H9 (cell line): ENCODE measurements around the gene MAP1B. TPM values are rescaled to one million over a fixed set of nuclear protein-coding genes. Genes with fewer than 3 reads are reported as not detected.
A peak's percentile ranks its signal among the peaks of the same experiment; 100 is the strongest.

Experiments
- DNase-seq: peaks from one replicate; pipeline ENCODE4 v3.0.0-alpha.2; 2017
- H2AFZ ChIP-seq: one replicate; pipeline ENCODE4 v1.6.1; 2013; ENCODE audit warnings: mild to moderate bottlenecking, low read length, control low read depth, moderate library complexity
- H2AK5ac ChIP-seq: 2 replicates; pipeline ENCODE4 v1.6.1; 2013; ENCODE audit warnings: low read length, control low read depth, mixed read lengths; ENCODE audit not compliant: insufficient read length
- H2BK120ac ChIP-seq: one replicate; pipeline ENCODE4 v1.6.1; 2013; ENCODE audit warnings: low read depth, mild to moderate bottlenecking, low read length, control low read depth, inconsistent platforms; ENCODE audit not compliant: poor library complexity, severe bottlenecking
- H2BK12ac ChIP-seq: 2 replicates; pipeline ENCODE4 v1.6.1; 2013; ENCODE audit warnings: low read length, control low read depth, mixed read lengths, low read depth; ENCODE audit not compliant: insufficient read length
- H2BK15ac ChIP-seq: 2 replicates; pipeline ENCODE4 v1.6.1; 2013; ENCODE audit warnings: low read depth, low read length, control low read depth
- H2BK20ac ChIP-seq: one replicate; pipeline ENCODE4 v1.6.1; 2013; ENCODE audit warnings: low read depth, mild to moderate bottlenecking, low read length, control low read depth, inconsistent platforms; ENCODE audit not compliant: poor library complexity, severe bottlenecking
- H2BK5ac ChIP-seq: 2 replicates; pipeline ENCODE4 v1.6.1; 2013; ENCODE audit warnings: low read length, control low read depth, mixed read lengths; ENCODE audit not compliant: insufficient read length
- H3K14ac ChIP-seq: 2 replicates; pipeline ENCODE4 v1.6.1; 2013; ENCODE audit warnings: low read length, control low read depth; ENCODE audit not compliant: insufficient read depth
- H3K18ac ChIP-seq: 2 replicates; pipeline ENCODE4 v1.6.1; 2013; ENCODE audit warnings: low read depth, mild to moderate bottlenecking, mixed read lengths, low read length, control low read depth; ENCODE audit not compliant: insufficient read length
- H3K23ac ChIP-seq: 2 replicates; pipeline ENCODE4 v1.6.1; 2013; ENCODE audit warnings: low read length, control low read depth, mixed read lengths, low read depth; ENCODE audit not compliant: insufficient read length
- H3K23me2 ChIP-seq: 2 replicates; pipeline ENCODE4 v1.6.1; 2013; ENCODE audit warnings: low read depth, mild to moderate bottlenecking, mixed read lengths, low read length, control low read depth; ENCODE audit not compliant: insufficient read length, poor library complexity, severe bottlenecking
- H3K27ac ChIP-seq: 2 replicates; pipeline ENCODE4 v1.5.1; 2013; ENCODE audit warnings: low read length, control low read depth, mixed read lengths, low read depth; ENCODE audit not compliant: insufficient read length
- H3K27me3 ChIP-seq: 2 replicates; pipeline ENCODE4 v1.6.1; 2013; ENCODE audit warnings: low read length, control low read depth, inconsistent platforms; ENCODE audit not compliant: insufficient read depth
- H3K4ac ChIP-seq: 2 replicates; pipeline ENCODE4 v1.6.1; 2013; ENCODE audit warnings: low read depth, mild to moderate bottlenecking, control low read depth, inconsistent platforms, low read length, moderate library complexity
- H3K4me1 ChIP-seq: 2 replicates; pipeline ENCODE4 v1.6.1; 2013; ENCODE audit warnings: low read length, control low read depth, inconsistent platforms; ENCODE audit not compliant: insufficient read depth
- H3K4me2 ChIP-seq: 2 replicates; pipeline ENCODE4 v1.6.1; 2013; ENCODE audit warnings: low read length, control low read depth, mixed read lengths; ENCODE audit not compliant: insufficient read length, insufficient read depth
- H3K56ac ChIP-seq: 2 replicates; pipeline ENCODE4 v1.6.1; 2013; ENCODE audit warnings: low read depth, mild to moderate bottlenecking, mixed read lengths, low read length, control low read depth; ENCODE audit not compliant: insufficient read length
- H3K79me1 ChIP-seq: 2 replicates; pipeline ENCODE4 v1.6.1; 2013; ENCODE audit warnings: low read depth, mild to moderate bottlenecking, moderate library complexity, low read length, control low read depth, inconsistent platforms; ENCODE audit not compliant: insufficient read depth, poor library complexity, severe bottlenecking
- H3K79me2 ChIP-seq: 2 replicates; pipeline ENCODE4 v1.6.1; 2013; ENCODE audit warnings: low read length, control low read depth, inconsistent platforms; ENCODE audit not compliant: insufficient read depth
- H3K9ac ChIP-seq: 2 replicates; pipeline ENCODE4 v1.6.1; 2013; ENCODE audit warnings: low read length, control low read depth, mixed read lengths; ENCODE audit not compliant: insufficient read length; ENCODE audit errors: extremely low read depth
- H3K9me3 ChIP-seq: one replicate; pipeline ENCODE4 v1.6.1; 2013; ENCODE audit warnings: low read depth, low read length, inconsistent platforms; ENCODE audit not compliant: control insufficient read depth
- H3T11ph ChIP-seq: one replicate; pipeline ENCODE4 v1.6.1; 2013; ENCODE audit warnings: mild to moderate bottlenecking, low read length, control low read depth, inconsistent platforms
- H4K20me1 ChIP-seq: one replicate; pipeline ENCODE4 v1.6.1; 2013; ENCODE audit not compliant: control insufficient read depth, insufficient read length, insufficient read depth
- H4K5ac ChIP-seq: 2 replicates; pipeline ENCODE4 v1.6.1; 2013; ENCODE audit warnings: low read depth, mild to moderate bottlenecking, mixed read lengths, low read length, control low read depth; ENCODE audit not compliant: insufficient read length
- H4K8ac ChIP-seq: replicated peaks from 2 replicates; pipeline ENCODE4 v1.6.1; 2013; ENCODE audit warnings: low read length, control low read depth, mixed read lengths, low read depth; ENCODE audit not compliant: insufficient read length
- H4K91ac ChIP-seq: 2 replicates; pipeline ENCODE4 v1.6.1; 2013; ENCODE audit warnings: low read depth, mild to moderate bottlenecking, moderate library complexity, mixed read lengths, low read length, control low read depth; ENCODE audit not compliant: insufficient read length
- H3K27ac Mint-ChIP-seq, 3 experiments: 2 replicates in 2 of 3; 3 replicates in 1 of 3; pipeline ENCODE4 v1.8.0; 2020 to 2021; ENCODE audit warnings: mixed read lengths in 3 of 3, mild to moderate bottlenecking in 1 of 3, moderate library complexity in 1 of 3
- H3K27me3 Mint-ChIP-seq: 2 replicates; pipeline ENCODE4 v1.8.0; 2021; ENCODE audit warnings: low read depth, mild to moderate bottlenecking, moderate library complexity, mixed read lengths
- H3K36me3 Mint-ChIP-seq, 3 experiments: 2 replicates in 2 of 3; 3 replicates in 1 of 3; pipeline ENCODE4 v1.8.0; 2020 to 2021; ENCODE audit warnings: low read depth in 3 of 3, mixed read lengths in 3 of 3; ENCODE audit not compliant: insufficient read depth in 1 of 3
- H3K4me1 Mint-ChIP-seq, 2 experiments: 2 replicates each; pipeline ENCODE4 v1.8.0; 2020; ENCODE audit warnings: mixed read lengths in 2 of 2
- H3K4me3 Mint-ChIP-seq, 2 experiments: 2 replicates in 1 of 2; 3 replicates in 1 of 2; pipeline ENCODE4 v1.8.0; 2020 to 2021; ENCODE audit warnings: mild to moderate bottlenecking in 2 of 2, mixed read lengths in 2 of 2, moderate library complexity in 1 of 2
- H3K9me3 Mint-ChIP-seq, 2 experiments: 2 replicates in 1 of 2; 3 replicates in 1 of 2; pipeline ENCODE4 v1.8.0; 2020; ENCODE audit warnings: mild to moderate bottlenecking in 2 of 2, mixed read lengths in 2 of 2, moderate library complexity in 1 of 2
- CTCF ChIP-seq: fragments of 200-600 bp; sonication (generic); conservative IDR thresholded peaks from 3 replicates; pipeline ENCODE4 v1.8.0; 2021; ENCODE audit warnings: antibody characterized with exemption, mild to moderate bottlenecking
- WGBS: extraction: QIAGEN DNeasy Blood & Tissue Kit; methylation state at CpG from one replicate; pipeline ENCODE4 v1.1.7; 2013; ENCODE audit warnings: missing lambda C conversion rate, low lambda C conversion rate, mixed read lengths; ENCODE audit not compliant: insufficient read length; ENCODE audit errors: extremely low coverage; 5-methylcytosine and 5-hydroxymethylcytosine counted together
- total RNA-seq: library from RNA; stranded (reverse); gene quantifications from 2 replicates; pipeline ENCODE4 v1.2.1, GENCODE V29; 2021

Gene MAP1B
- total RNA-seq, 1 experiment from 2014 or later, result 67.5 TPM

GRCh38 chr5:72121780-72122445 is 14.6 kb downstream of the MAP1B start:
- H3K56ac ChIP-seq, result no peak overlapping the region
- no peak overlapping the region for H2BK12ac ChIP-seq
- H3K4me1 Mint-ChIP-seq, result peaks cover 59 to 62% of the 10 kb centered on the region in 2 experiments
- no peak overlapping the region for H3K18ac ChIP-seq
- no peaks in the 10 kb centered on the region for H3K27me3 ChIP-seq
- no peaks in the 10 kb centered on the region for H3K9me3 ChIP-seq
- no CpG with 5 or more reads among the region's 12 CpGs for WGBS
- H3K4me2 ChIP-seq, result peak overlapping the region; percentile 48
- H3K27me3 Mint-ChIP-seq, result no peaks in the 10 kb centered on the region
- no peak overlapping the region for H2BK15ac ChIP-seq
- H3K79me2 ChIP-seq, result peaks cover under 1% of the 10 kb centered on the region; the same call in 1 of the 2 replicates
- TF ChIP-seq CTCF, result no peak
- no peak overlapping the region for H2BK120ac ChIP-seq
- H3K4me3 Mint-ChIP-seq, result peak overlapping the region; percentile 26 to 60; a peak in 4 of 5 replicates
- peak overlapping the region; percentile 24 for H3K27ac ChIP-seq
- DNase-seq, result peak; percentile 61
- H4K91ac ChIP-seq, result no peak overlapping the region
- no peaks in the 10 kb centered on the region for H3K23me2 ChIP-seq
- H3K79me1 ChIP-seq, result no peaks in the 10 kb centered on the region
- no peak overlapping the region for H4K5ac ChIP-seq
- no peak overlapping the region for H3K23ac ChIP-seq
- no peak overlapping the region for H3T11ph ChIP-seq
- H3K4me1 ChIP-seq, result peaks cover 14% of the 10 kb centered on the region
- no peak overlapping the region for H2BK5ac ChIP-seq
- H2AFZ ChIP-seq, result no peak overlapping the region
- peaks cover 28 to 38% (median 32%) of the 10 kb centered on the region in 3 experiments for H3K36me3 Mint-ChIP-seq
- H3K14ac ChIP-seq, result no peak overlapping the region
- no peak overlapping the region for H2BK20ac ChIP-seq
- no peak overlapping the region for H2AK5ac ChIP-seq
- H4K20me1 ChIP-seq, result no peaks in the 10 kb centered on the region
- H4K8ac ChIP-seq, result no peak overlapping the region
- H3K9me3 Mint-ChIP-seq, result no peaks in the 10 kb centered on the region
- H3K4ac ChIP-seq, result no peak overlapping the region
- no peak overlapping the region for H3K9ac ChIP-seq
- peak overlapping the region; percentile 62 to 97 (median 86) for H3K27ac Mint-ChIP-seq
